Stimulated activated CD8-positive, alpha-beta memory T cell treated with anti-CD3 and anti-CD28 coated beads, Interleukin-12 subunit alpha, Interleukin-12 subunit beta, amount 100 ng/mL, for 4 hours (primary cell): Measurements from ENCODE around the gene TANC1.

Experiments used
- DNase-seq: peaks from one replicate; pipeline ENCODE4 v3.0.0-alpha.2; 2020; ENCODE audit warnings: low read depth

Gene TANC1

GRCh38 chr2:158962074-158962473 is 6.4 kb upstream of the TANC1 start:
- DNase-seq, result no peak

DNA sequence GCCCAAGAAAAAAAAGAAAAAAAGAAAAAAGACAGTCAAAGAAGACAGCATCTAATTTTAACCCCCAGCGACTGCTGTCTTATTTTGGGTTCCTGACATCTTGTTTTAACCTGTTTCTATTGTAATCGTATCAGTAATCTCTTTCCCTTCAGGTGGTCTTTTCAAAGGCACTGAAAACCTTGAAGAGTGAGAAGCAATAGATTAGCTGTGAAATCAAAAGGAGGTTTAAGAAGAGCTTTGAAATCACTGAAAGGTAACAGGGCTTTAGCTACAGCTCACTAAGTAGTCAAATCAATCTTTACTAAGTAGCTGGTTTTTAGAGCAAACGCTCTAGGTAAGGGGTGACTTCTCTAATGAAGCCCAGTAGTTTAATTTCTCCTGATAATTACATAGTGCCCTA is 5.4 kb upstream of the TANC1 start:
- no peak for DNase-seq

DNA sequence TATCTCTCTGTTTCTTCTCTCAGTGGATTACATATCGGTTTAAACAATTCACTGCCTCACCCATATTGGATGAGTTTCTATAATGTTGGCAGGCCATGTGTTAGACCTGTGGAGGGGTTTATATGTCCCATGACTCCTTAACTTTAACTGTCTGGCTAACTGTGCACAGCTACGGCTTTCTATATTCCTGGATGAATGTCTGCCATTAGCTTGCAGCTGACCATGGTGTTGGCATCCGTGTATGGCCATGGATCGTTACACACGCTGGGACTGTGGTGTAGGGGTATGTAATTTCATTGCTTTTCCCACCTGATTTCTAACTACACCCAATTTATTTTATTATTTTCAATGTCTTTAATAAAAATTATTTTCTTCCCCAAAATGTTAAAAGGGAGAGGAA is 3.3 kb upstream of the TANC1 start:
- no peak for DNase-seq

- DNase-seq, result no peak
Observed at GRCh38 chr2:158965641-158966040, 2.8 kb upstream of the TANC1 start.

DNA sequence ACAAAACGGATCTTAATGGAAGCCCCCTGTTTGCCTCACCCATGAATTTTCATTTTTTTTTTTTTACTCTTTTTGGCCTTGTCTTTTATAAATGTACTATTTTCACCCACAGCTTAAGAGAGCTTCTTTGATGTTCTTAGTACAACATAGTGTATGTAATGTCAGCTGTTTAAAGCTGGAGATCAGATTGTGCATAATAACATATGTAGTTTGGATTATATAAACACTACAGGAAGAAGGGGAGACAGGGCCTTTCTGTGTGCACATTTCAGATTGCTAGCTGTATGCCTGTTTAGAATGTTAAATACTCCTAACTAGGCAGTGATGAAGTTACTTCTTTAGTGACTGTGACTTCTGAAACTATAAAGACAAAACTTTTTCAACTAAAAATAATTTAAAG is 2.1 kb upstream of the TANC1 start:
- DNase-seq, result no peak

- no peak for DNase-seq
Observed at GRCh38 chr2:158967114-158967730, 1.2 kb upstream of the TANC1 start.

DNA sequence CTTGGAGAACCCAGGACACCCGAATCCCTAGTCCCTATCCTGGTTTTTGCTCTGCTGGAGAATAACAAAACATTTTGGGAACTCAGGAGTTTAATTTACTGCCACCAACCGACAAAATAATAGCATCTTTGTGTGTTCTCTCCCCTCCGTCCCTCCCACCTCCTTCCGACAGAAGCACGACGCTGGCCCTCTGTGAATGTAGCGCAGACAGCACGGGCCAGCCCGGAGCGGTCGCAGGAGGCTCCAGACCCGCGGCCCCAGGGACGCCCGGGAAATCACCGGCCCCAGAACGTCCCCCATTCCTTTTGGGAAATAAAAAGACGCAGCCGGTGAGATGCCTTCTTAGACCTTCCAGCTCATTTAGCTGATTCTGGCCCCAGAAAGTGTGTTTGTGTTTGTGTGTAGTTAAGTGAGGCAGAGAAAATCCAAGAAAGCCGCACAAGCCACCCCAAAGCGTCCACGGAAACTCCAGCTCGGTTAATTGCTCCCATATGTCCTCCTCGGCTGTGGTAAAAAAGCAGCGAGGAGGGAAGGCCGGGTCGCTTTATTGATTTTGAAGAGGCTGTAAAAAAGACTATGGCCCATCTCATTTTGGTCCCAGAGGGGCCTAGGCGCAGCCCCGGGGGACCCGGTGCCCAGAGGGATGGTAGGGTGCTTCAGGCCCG is 577 bp upstream of the TANC1 start:
- DNase-seq, result no peak

- DNase-seq, result no peak
Observed at GRCh38 chr2:158969162-158969714, 798 bp downstream of the TANC1 start.

GRCh38 chr2:158969715-158970240 is 1.3 kb downstream of the TANC1 start:
- no peak for DNase-seq

DNA sequence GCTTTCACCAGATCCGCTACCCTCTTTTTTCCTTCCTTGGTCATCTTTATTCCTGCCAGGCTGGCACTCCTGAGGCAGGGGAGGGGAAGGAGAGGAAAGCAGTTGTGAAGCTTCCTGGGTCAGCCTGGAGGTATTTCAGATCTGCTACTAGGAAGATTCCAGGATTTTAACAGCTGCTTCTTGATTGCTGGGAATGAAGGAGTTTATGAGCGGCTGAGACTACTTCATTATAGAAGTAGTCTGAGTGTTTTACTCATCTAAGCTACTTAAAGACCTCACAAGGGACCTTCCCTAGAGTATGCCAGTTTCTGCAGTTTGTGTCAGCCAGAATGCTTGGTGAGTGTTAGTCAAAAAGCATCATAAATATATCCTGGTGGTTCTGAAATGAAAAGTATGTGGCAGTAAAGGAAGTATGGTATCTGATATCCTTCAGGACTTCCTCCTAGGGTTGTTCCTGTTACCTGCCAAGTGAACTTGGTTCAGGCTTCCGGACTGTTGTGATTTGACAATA is 1.9 kb downstream of the TANC1 start:
- no peak for DNase-seq

DNA sequence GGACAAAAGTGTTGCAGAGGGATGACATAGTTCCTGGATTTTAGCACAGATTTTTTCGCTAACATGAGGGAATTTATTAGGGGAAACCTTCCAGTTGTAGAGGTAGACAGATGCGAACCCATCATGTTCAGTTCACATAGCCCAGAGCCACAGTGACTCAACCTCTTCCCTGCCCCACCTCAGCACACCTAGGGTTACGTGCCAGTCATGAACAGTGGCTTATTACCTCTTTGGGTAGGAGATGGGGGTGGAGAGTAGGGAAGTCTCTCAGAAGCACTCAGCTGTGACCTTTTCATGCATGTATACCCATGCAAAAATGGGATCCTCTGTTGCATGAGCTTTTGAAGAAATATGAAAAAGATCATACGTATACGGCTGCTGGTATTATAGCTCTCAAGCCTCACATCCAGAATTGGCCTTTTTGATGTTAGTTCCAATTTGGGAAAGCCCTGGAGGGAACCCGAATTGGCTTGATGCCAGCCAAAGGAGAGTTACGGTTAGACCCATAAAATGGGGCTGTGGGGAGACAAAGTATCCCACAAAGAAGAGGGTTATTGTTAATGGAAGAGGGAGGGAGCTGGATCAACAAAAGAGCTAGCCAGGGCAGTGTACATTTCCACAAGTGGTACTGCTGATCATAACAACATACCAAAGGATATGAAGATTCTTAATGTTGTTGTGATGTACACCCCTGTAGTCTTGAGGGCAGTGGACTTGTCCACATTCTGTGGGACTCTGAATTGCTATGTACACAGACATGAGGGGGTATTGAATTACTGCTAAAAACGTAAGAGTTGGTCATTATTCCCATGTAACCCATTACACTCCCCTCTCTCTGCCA is 4.9 kb downstream of the TANC1 start:
- no peak for DNase-seq

GRCh38 chr2:158975271-158975921 is 7.0 kb downstream of the TANC1 start:
- no peak for DNase-seq

- DNase-seq, result no peak
Observed at GRCh38 chr2:158979772-158980171, 11.3 kb downstream of the TANC1 start.

GRCh38 chr2:158984604-158985135 is 16.2 kb downstream of the TANC1 start:
- DNase-seq, result no peak

DNA sequence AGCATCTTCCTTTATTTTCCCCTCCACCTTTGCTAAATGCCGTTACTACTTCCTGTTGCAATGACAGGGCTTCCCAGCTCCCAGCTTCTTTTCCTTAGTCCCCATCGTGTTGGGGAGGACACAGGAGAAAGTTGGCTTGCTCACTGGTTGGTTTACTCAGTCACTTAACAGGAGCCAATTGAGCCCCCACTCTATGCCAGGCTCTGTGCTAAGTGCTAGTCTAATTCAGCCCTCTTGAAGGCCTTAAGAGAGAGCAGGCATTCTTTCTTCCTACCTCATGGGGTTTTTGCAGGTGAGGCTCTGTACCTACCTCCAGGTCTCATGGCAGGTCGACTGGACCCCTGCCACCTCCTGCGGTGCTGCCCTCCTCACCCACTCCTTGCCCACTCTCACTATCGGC is 20.1 kb downstream of the TANC1 start:
- no peak for DNase-seq

- no peak for DNase-seq
Observed at GRCh38 chr2:158989165-158989564, 20.7 kb downstream of the TANC1 start.

DNA sequence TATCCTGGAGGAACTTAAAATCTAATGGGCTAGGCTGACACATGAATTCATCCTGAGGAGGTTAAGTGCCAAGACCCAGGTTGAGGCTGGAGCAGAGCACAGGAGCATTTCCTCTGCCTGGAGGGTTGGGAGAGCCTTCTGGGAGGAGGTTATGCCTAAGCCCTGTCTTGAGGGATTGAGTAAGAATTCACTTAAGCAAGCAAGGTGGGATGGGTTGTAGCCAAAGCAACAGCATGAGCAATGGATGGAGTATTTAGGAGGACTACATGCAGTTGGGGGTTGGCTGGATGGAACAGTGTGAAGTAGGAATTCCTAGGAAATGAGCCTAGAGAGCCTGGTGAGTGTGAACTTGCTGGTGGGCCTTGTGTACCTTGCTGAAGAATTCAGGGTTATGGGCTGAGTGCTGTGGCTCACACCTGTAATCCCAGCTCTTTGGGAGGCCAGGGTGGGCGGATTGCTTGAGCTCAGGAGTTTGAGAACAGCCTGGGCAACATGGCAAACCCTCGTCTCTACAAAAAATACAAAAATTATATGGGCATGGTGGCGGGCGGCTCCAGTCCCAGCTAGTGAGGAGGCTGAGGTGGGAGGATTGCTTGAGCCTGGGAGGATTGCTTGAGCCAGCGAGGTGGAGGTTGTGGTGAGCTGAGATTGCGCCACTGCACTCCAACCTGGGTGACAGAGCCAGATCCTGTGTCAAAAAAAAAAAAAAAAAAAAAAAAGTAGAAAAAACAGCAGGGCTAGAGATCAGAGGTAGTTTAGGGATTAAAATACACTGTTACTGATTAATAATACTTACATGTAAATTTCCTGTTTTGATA is 22.2 kb downstream of the TANC1 start:
- no peak for DNase-seq

DNA sequence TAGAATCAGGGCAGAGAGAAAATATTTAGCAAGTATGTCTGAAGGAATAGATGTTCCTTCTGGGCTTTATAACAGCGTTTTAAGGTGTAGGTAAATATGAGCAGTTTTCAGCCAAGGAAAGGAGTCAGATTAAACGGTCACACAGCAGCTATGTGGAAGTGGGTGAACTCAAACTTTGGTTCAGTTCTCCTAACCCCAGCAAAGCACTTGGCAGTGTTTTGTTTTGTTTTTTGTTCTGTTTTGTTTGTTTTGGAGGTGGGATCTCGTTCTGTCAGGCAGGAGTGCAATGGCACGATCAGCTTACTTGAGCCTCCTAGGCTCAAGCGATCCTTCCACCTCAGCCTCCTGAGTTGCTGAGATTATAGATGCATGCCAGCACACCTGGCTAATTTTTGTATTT is 24.6 kb downstream of the TANC1 start:
- no peak for DNase-seq

DNA sequence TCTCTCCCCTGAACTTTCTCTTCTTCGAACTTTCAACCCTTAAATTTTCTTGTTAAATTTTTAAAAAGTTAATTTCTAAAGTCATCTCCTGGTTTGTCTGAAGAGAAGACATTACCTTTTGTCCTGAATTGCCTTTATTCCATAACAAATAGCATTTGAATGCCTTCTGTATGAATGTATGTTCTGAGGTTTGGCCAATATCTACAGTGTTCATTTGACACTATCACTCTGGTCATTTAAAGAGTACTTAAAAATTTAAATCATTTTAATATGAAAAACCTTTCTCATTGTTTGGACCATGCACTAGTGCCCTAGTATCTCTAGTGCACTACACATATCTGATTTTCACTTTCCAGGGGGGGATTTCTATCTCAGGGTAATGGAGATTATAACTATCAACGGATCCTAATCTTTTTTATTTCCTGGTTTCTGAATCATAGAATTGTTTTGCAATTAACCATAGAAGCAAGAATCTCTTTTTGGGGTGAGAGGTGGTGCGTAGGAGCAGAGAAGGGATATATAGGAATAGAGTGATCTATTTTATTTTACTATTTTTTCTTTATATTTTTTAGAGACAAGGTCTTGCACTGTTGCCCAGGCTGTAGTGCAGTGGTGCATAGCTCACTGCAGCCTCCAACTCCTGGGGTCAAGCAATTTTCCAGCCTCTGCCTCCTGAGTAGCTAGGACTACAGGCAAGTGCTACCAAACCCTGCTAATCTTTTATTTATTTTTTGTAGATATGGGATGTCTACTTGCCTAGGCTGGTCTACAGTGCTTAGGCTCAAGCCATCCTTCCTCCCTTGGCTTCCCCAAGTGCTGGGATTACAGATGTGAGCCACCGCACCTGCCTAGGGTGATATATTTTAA is 25.5 kb downstream of the TANC1 start:
- no peak for DNase-seq
